Mucosa of stomach (tissue), 1 donor: ENCODE results near the gene LHX4.

ENCODE experiments used
- H3K27me3 ChIP-seq: one replicate; pipeline ENCODE4 v1.7.0; 2013; ENCODE audit warnings: mild to moderate bottlenecking, low read length; ENCODE audit not compliant: control insufficient read depth, insufficient read depth
- H3K36me3 ChIP-seq: one replicate; pipeline ENCODE4 v1.7.0; 2013; ENCODE audit warnings: low read length; ENCODE audit not compliant: control insufficient read depth, insufficient read depth
- H3K4me1 ChIP-seq: one replicate; pipeline ENCODE4 v1.7.0; 2013; ENCODE audit warnings: mild to moderate bottlenecking, low read length; ENCODE audit not compliant: control insufficient read depth, insufficient read depth
- H3K4me3 ChIP-seq: one replicate; pipeline ENCODE4 v1.7.0; 2013; ENCODE audit warnings: low read length
- H3K9ac ChIP-seq: one replicate; pipeline ENCODE4 v1.7.0; 2013; ENCODE audit warnings: mild to moderate bottlenecking, low read length, moderate library complexity
- H3K9me3 ChIP-seq: one replicate; pipeline ENCODE4 v1.7.0; 2013; ENCODE audit warnings: mild to moderate bottlenecking, low read length, moderate library complexity; ENCODE audit not compliant: control insufficient read depth
- donor health status: Pancreatic carcinoma.

The LHX4 gene

DNA sequence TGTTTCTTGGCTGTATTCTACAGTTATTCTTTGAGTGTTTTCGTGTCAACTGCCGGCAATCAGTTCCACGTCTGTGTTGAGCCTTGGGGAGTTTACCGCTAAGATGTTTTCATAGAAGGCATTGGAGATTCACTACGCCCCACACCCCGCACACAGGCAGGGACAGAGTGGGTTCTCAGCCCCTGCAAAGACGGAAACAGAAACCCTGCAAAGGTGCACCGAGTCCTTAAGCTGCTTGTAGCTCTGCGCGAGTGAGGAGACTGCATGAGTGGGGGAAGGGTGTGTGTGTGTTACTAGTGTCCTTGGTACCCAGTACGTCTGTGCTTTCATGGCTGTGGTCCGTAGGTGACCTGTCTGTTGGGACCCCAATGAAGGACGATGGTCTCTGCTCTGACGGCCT, 1.9 kb downstream of the LHX4 start:
- no peaks in the 10 kb centered on the region for H3K36me3 ChIP-seq
- peaks cover 90% of the 10 kb centered on the region for H3K27me3 ChIP-seq
- H3K4me3 ChIP-seq, result no peak overlapping the region
- H3K4me1 ChIP-seq, result peaks cover 48% of the 10 kb centered on the region
- H3K9me3 ChIP-seq, result no peaks in the 10 kb centered on the region
- no peak overlapping the region for H3K9ac ChIP-seq

DNA sequence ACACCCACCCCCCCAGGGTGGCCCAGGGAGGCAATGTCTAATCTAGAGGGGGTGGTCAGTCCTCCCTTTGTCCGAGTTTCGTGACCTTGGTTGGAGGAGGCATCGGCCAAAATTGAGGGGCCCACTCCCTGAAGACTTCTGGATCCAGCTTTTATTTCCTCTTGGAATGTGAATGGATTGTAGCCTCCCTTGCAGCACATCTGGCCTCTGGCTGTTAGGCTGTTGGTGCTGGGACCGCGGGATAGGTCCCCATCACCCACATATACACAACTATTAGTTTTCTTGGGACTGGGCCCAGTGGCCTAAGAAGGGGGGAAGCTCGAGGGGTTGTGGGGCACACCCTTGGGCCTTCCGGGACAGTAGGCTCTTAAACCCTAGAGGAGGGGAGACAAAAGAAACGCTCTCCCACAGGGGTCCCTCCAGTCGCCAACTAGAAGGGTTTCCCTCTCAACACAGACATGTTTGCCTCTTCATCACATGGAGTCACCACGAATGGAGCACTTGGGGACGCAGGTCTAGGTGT, 2.5 kb downstream of the LHX4 start:
- Histone ChIP-seq H3K4me1 (peaks cover 48% of the 10 kb centered on the region), H3K27me3 (peaks cover 96% of the 10 kb centered on the region), H3K9ac (no peak overlapping the region), H3K4me3 (no peak overlapping the region), H3K36me3 (no peaks in the 10 kb centered on the region), H3K9me3 (no peaks in the 10 kb centered on the region)

DNA sequence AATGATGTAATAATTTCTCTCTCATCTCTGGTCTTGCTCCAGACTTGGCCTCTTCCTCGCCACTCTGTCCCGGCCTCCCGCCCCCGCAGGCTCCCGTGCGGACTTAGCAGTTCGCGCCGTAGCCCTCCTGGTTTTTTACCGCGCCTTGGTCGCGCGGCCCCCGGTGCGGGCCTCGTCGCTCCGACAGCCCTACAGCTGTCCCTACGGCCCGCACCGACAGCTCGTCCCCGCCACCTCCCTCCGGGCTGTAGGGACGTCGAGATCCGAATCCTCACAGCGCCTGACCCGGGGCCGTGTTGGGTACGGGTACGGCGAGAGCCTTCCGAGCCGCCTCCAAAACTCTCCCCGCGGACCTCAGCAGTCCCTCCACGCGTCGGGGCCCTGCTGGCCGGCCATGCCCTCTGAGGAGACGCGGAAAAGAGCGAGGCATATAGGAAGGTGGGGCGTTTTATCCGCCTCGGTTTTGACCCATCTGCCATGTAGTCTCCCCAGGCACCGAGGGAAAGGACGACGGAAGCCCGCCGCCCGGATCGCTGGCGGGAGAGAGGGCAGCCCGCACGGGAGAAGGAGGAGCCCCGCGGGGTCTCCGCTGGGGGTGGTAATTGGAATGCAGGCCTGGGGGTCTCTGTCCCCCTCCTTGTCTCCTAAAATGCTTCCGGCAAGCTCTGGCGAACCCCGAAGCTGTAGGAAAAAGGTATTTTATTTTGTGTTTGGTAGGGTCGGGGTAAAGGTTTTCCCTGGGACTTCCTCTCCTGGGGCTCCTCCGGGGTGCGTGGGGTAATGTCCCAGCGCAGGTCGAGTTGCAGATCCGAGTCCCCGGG, 3.3 kb downstream of the LHX4 start:
- Histone ChIP-seq H3K4me1 (peaks cover 48% of the 10 kb centered on the region), H3K9me3 (no peaks in the 10 kb centered on the region), H3K36me3 (no peaks in the 10 kb centered on the region), H3K27me3 (peaks cover 96% of the 10 kb centered on the region), H3K9ac (no peak overlapping the region), H3K4me3 (no peak overlapping the region)

DNA sequence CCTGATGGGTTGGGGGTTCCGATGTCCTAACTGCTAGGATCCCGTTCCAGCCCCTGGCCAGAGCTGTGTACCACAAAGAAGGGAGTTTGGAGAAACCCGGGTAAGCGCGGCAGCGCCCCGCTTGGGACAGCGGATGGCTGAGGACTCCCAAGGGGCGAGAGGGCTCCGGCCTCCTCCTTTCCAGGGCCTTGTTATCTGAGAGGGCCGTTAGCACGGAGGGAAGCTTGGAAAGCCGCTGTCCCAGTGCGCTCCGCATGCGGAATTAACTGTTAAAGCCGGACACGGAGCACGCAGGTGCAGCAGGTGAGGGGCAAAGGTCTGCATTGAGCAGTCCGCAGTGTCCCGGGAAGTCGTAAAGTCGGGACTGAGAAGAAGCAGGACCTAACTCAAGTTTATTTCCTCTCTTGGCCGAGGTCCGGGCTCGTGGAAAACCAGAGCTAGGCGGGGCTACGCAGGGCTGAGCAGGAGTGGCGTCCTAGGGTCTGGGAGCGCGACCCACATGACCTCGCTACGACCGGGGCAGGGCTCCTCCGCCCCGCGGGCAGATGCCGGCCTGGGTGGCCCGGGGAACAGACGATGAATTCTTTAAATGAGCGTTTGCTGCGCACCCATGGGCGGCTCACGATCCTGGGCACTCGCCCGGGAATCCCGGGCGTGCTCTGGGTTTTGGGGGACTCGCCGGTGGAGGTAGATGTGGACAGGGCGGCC, 4.5 kb downstream of the LHX4 start:
- Histone ChIP-seq H3K9ac (no peak overlapping the region), H3K4me3 (no peak overlapping the region), H3K36me3 (no peaks in the 10 kb centered on the region), H3K4me1 (peaks cover 39% of the 10 kb centered on the region), H3K9me3 (no peaks in the 10 kb centered on the region), H3K27me3 (peaks cover 96% of the 10 kb centered on the region)

DNA sequence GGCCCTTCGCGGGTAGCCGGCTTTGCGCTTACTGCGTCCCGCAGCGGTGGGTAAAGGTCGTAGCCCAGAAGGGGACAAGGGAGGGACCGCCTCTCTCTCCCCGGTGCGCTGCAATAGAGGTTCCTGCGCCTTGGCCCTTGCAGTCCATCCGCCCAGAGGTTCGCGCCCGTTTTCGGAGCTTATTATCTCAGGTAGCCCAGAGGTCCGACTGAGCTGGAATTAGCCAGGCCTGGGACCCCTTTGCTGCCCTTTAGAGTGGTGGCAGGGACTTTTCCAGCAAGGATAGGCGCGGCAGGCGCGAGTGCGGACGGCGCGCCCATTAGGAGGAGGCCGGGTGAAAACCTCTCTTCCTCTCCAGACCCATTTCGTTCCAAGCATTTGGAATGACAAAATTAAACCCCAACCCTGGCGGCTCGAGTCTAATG, 5.0 kb downstream of the LHX4 start:
- no peaks in the 10 kb centered on the region for H3K36me3 ChIP-seq
- H3K4me1 ChIP-seq, result peaks cover 39% of the 10 kb centered on the region
- H3K9ac ChIP-seq, result no peak overlapping the region
- no peaks in the 10 kb centered on the region for H3K9me3 ChIP-seq
- H3K27me3 ChIP-seq, result peaks cover 99% of the 10 kb centered on the region
- no peak overlapping the region for H3K4me3 ChIP-seq

DNA sequence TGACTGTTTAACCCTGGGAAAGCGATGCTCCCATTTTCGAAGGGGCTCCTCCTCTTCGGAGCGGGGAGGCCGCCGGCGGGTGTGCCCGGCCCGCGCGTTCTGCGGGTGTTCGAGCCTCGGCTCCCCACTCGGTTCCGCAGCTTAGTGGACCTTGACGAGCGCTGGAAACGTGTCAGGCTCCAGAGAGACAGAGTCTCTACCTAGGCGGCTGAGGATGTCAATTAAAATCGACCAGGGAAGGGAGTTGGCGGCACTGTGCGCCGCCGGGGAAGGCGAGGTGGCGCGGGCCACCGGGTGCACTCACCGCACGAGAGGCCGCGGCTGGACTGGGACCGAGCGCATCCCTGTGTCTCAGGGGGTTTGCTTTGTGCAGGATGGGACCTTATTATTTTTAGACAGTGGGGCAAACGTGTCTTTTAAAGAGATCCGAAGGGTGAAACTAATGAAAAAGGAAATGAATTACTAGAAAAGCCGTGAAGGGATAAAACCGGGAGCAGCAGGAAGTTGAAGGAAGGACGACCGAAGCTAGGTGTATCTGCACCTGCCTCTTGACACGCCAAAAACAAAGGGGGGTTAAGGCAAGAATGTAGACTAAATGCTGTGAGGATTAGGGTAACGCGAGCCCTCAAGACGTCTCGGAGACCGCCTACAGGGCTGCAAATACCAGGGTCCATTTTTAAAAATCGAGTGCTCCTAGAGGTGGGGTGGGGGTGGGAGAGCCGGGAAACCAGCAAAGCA, 5.6 kb downstream of the LHX4 start:
- Histone ChIP-seq H3K4me1 (peaks cover 33% of the 10 kb centered on the region), H3K27me3 (peaks cover 99% of the 10 kb centered on the region), H3K9ac (no peak overlapping the region), H3K4me3 (no peak overlapping the region), H3K36me3 (no peaks in the 10 kb centered on the region), H3K9me3 (no peaks in the 10 kb centered on the region)

DNA sequence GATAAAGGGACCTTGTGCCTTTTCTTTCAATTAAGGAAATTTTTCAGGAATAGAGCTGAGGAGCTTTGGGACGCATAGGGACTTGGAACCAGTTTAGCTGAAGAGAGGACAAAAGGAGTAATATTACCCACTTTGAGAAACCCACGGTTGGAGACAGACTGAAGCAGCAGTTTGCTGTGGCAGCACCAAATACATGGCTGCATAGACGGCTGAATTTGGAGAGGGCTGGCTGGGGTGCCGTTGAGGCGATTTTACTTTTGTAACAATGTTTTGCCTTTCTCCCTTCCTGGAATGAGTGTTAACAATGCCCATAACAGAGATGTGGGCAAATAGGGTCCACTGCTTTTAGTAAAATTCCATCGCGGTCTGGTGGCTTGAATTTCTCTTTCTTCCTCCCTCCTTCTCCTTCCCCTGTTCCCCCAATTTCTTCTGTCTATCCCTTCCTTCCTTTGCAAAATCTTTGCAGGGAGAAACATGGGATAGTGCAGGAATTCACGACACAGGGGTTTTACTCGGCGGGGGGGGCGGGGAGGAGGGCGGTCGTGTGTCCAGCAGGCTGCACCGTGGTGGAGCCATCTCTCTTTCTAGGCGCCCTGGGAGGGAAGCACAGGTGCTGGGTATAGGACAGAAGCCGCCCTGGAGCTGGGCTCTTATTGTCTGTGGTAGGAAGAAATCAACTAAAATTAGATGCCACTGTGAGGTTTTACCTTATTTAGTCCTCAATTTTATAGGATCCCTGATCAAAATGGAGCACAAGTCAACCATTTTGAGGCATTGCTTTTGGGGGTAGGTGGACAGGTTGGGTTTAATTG, 6.8 kb downstream of the LHX4 start:
- no peak overlapping the region for H3K9ac ChIP-seq
- H3K27me3 ChIP-seq, result peaks cover 94% of the 10 kb centered on the region
- H3K4me1 ChIP-seq, result peaks cover 21% of the 10 kb centered on the region
- no peaks in the 10 kb centered on the region for H3K36me3 ChIP-seq
- H3K9me3 ChIP-seq, result no peaks in the 10 kb centered on the region
- no peak overlapping the region for H3K4me3 ChIP-seq

DNA sequence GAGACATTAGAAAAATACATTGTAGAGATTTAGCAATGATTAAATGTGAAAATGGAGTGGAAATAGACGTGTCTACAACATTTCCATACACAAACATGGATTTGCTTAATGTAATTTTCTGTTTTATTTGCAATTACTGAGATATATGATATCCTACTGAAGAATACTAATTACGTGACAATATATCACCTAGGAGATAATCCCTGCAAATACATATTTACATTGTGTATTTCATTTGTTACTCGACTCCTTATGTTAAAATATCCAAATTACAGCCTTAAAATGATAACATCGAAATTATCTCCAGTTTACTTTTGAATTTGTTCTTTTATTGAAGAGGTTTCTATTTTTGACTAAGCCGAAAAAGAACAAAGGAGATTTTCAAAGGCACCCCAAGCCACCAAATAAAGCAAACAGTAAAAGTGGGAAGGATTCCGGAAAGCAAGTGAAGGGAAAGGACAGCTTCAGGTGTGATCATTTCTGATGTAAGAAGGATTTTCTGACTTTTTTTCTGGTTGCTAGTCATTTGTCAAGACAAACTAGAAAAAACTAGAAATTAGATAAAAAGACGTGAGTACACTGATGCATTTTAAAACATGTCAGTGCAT, 7.9 kb downstream of the LHX4 start:
- Histone ChIP-seq H3K4me3 (no peak overlapping the region), H3K9ac (no peak overlapping the region), H3K4me1 (peaks cover 19% of the 10 kb centered on the region), H3K27me3 (peaks cover 83% of the 10 kb centered on the region), H3K9me3 (no peaks in the 10 kb centered on the region), H3K36me3 (no peaks in the 10 kb centered on the region)

DNA sequence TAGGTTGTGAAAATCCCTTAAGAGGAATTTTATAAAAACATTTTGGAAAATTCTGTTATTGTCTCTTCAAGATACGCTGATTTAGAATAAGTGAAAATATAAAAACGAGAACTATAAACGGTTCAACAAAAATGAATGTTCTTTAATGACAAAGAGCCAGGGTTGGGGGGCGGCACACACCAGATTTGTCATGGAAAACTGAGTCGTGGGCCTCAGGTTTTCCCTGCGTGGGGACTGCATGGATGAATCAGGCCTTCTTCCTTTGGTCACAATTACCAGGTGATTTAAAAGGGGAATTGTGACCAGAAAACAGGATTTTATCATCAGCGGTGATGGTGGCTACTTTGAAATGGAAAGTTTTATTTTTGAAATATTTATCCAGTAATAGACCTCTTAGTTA, 8.6 kb downstream of the LHX4 start:
- Histone ChIP-seq H3K36me3 (no peaks in the 10 kb centered on the region), H3K27me3 (peaks cover 76% of the 10 kb centered on the region), H3K9me3 (no peaks in the 10 kb centered on the region), H3K4me1 (peaks cover 19% of the 10 kb centered on the region), H3K4me3 (no peak overlapping the region), H3K9ac (no peak overlapping the region)

DNA sequence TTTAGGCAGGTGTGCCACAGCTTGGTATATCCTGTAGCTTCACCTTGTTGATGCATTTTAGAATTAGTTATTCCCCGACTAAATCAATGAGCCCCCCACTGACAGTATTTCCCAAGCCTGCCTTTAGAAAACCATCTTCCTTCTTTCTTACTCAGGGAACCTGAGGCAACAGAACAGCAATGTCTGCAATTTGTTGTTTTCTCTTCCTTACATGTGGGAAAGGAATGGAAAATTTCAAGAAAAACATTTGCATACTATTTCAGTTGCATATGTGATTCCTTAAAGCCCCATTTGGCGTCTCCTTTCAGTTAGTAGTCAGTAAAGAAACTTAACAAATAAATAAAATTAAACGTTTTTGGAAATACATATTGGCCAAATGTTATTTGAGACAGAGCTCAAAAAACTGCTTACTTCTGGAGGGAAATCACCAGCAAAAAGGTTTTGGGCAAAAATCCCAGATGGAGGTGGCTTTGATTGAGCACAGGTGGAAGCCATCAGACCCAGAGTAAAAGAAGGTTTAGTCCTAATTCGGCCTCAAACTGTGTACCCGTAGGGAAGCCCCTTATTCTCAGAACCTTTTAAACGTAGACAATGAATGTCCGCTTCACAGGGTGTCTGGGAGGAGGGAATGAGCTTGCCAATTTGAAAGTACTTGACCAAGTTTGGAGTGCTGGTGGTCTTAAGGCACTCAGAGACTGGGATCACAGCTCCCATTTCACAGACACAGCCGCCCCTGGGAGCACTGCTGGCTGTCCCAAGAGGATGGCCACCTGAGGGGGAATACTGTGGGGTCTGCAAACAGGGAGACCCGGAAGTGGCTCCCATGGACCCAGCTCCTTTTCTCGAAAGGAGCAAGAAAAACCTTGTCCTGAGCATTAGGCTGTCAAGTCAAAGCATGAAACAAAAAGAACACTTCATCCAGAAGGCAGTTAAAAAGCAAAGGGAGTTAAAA, 9.4 kb downstream of the LHX4 start:
- Histone ChIP-seq H3K36me3 (no peaks in the 10 kb centered on the region), H3K9me3 (no peaks in the 10 kb centered on the region), H3K9ac (no peak overlapping the region), H3K4me3 (no peak overlapping the region), H3K4me1 (peaks cover 16% of the 10 kb centered on the region), H3K27me3 (peaks cover 69% of the 10 kb centered on the region)
